Thoracic aorta (tissue), 2 donors: ENCODE results near the gene PYGO2. TPM values are rescaled to one million over a fixed set of nuclear protein-coding genes. Genes with fewer than 3 reads are reported as not detected.

Source experiments
- ATAC-seq: fragments of 150-250 bp; one replicate; pipeline ENCODE4 v1.8.0; 2017; ENCODE audit warnings: low read depth; ENCODE audit not compliant: insufficient number of reproducible peaks, low FRiP score
- DNase-seq: peaks from one replicate; pipeline ENCODE4 v3.0.0-alpha.2; 2020; ENCODE audit warnings: low spot score
- H3K27ac ChIP-seq, 2 donors: fragments of 200-600 bp; sonication (generic); 1 replicate in 1 of 2; 2 replicates in 1 of 2; pipeline ENCODE4 v1.5.1; 2016; ENCODE audit warnings: mild to moderate bottlenecking in 2 of 2, moderate library complexity in 2 of 2
- H3K27me3 ChIP-seq: fragments of 200-600 bp; sonication (generic); replicated peaks from 2 replicates; pipeline ENCODE4 v1.6.0; 2016; ENCODE audit warnings: mild to moderate bottlenecking; ENCODE audit not compliant: insufficient read depth
- H3K36me3 ChIP-seq: fragments of 200-600 bp; sonication (generic); one replicate; pipeline ENCODE4 v1.5.1; 2016
- H3K4me1 ChIP-seq, 2 donors: fragments of 200-600 bp; sonication (generic); 1 replicate in 1 of 2; 2 replicates in 1 of 2; pipeline versions ENCODE4 v1.5.1 to v1.6.0; 2016; ENCODE audit warnings: low read depth in 2 of 2, mild to moderate bottlenecking in 1 of 2; ENCODE audit not compliant: control insufficient read depth in 1 of 2
- H3K4me3 ChIP-seq: fragments of 200-600 bp; sonication (generic); 2 replicates; pipeline ENCODE4 v1.5.1; 2016; ENCODE audit warnings: mild to moderate bottlenecking
- H3K9me3 ChIP-seq: fragments of 200-600 bp; sonication (generic); 2 replicates; pipeline ENCODE4 v1.5.1; 2016
- total RNA-seq, 2 donors: library from RNA; depleted of rRNA; stranded (reverse); fragments of >200 nt; gene quantifications; one replicate each; pipeline versions ENCODE4 v1.1.0 to v1.2.3, GENCODE V29; 2016
- TF ChIP-seq, protein P1 (sequence below): fragments of 200-600 bp; sonication (generic); IDR thresholded peaks from one replicate; pipeline ENCODE4 v1.5.1; 2019; ENCODE audit warnings: antibody characterized with exemption

Gene PYGO2
- total RNA-seq, 2 donors from 2014 or later = 17.8 to 21.4 TPM

DNA sequence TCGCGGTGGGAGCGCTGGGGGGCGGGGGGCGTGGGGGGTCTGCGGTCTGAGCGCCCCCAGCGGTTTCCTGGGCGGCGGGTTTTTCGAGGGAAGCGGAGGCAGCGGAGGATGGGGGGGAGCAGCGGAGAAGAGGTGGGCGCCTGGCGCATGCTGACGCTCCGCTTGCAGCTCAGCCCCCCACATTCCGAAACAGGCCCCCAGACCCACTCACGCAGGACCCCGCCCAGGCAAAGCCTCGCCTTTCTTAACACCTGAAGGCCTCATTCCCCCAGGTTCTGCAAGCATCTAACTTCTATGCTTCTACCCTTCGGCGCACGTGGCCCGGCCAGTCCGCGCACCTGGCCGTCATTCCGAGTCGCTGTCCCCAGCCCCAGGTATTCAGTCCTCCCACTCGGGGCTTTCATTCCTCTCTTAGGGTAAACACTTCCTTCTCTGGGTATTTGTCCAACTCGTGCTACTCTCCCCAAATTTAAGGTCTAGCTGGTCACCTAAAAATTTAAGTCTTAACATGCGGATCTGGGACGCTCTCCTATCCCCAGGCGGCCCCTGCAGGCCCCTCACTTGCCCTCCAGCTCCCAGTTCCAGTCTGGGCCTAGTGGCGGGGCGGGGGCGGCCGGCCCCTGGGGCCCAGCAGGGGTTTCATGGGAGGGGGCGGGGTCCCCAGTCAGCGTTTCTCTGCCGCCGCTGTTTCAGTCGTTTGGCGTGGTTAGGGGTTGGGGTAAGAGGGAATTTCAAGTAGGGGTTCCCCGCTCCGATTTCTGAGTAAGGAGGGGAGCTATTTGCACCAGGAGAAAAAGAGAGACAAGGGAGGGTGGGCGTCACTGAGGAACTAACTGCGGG lies 38.2 kb upstream of the PYGO2 start:
- DNase-seq = no peak
- TF ChIP-seq, protein P1, sequence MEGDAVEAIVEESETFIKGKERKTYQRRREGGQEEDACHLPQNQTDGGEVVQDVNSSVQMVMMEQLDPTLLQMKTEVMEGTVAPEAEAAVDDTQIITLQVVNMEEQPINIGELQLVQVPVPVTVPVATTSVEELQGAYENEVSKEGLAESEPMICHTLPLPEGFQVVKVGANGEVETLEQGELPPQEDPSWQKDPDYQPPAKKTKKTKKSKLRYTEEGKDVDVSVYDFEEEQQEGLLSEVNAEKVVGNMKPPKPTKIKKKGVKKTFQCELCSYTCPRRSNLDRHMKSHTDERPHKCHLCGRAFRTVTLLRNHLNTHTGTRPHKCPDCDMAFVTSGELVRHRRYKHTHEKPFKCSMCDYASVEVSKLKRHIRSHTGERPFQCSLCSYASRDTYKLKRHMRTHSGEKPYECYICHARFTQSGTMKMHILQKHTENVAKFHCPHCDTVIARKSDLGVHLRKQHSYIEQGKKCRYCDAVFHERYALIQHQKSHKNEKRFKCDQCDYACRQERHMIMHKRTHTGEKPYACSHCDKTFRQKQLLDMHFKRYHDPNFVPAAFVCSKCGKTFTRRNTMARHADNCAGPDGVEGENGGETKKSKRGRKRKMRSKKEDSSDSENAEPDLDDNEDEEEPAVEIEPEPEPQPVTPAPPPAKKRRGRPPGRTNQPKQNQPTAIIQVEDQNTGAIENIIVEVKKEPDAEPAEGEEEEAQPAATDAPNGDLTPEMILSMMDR = no peak
- peak overlapping the region; percentile 99 for H3K4me3 ChIP-seq

DNA sequence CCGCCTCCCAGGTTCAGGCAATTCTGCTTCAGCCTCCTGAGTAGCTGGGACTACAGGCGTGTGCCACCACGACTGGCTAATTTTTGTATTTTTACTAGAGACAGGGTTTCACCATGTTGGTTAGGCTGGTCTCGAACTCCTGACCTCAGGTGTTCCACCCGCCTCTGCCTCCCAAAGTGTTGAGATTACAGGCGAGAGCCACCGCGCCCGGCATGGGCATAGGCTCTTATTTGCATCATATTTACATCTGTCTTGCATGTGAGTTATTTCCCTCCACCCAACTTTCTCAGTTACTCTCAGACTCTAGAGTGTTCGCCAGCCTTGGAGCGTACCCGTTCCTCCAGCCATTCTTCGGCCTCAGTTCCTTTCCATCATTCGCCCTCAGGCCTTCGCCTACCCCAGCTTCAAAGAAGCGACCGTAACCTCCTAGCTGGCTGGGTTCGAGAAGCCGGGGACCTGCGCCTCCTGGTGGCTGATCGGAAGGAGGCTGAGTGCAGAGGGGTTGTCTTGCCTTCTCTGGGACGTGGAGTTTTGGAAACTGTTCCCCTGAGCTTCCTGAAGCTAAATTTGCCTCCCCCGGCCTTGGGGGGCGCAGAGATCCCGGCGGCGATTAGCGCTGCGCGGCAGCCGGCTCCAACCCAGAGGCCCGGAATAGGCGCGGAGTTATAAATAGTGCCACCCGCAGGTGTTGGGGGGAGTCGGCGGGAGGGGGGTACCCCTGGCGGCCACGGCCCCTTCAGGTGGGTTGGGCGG lies 37.4 kb upstream of the PYGO2 start:
- Histone ChIP-seq H3K27me3 (no peaks in the 10 kb centered on the region), H3K4me3 (peak overlapping the region; percentile 99), H3K27ac (peak overlapping the region; percentile 86 to 97), H3K4me1 (peaks cover 13 to 17% of the 10 kb centered on the region in 2 donors), H3K9me3 (no peaks in the 10 kb centered on the region), H3K36me3 (no peaks in the 10 kb centered on the region)
- DNase-seq (no peak), ATAC-seq (no peak)
- TF ChIP-seq, protein P1 = peak; percentile 72

More for the DNA sequence above, 38.2 kb upstream of the PYGO2 start:
- peaks cover 20 to 25% of the 10 kb centered on the region in 2 donors for H3K4me1 ChIP-seq
- H3K9me3 ChIP-seq = no peaks in the 10 kb centered on the region
- peak overlapping the region; percentile 86 to 97 for H3K27ac ChIP-seq
- no peak for ATAC-seq
- no peaks in the 10 kb centered on the region for H3K36me3 ChIP-seq
- no peaks in the 10 kb centered on the region for H3K27me3 ChIP-seq

DNA sequence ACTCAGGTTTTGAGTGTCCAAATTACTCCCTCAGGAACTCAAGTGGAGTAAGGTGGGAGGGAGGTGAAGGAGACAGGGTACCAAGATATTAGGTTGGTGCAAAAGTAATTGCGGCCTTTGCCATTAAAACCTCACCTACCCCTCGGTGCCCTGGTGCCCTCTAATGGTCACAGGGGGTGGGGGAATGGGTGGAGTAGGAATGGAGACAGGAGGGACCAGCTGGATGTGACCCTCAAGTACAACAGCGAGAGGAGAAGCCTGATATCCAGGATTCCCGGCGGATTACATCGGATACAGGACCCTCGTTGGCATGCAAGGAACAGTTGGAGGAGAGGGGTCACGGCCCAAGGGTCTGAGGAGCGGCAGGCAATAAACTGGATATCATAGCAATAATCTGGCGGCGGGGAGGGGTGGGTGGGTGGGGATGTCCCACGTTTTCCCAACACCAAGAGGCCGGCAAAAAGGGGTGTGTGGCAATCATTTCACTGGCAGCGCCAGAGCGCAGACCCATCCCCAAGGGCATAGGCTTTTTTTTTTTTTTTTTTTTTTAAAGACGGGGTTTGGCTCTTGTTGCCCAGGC lies 36.7 kb upstream of the PYGO2 start:
- peaks cover 13 to 17% of the 10 kb centered on the region in 2 donors for H3K4me1 ChIP-seq
- no peak for DNase-seq
- H3K27ac ChIP-seq = no peak overlapping the region

DNA sequence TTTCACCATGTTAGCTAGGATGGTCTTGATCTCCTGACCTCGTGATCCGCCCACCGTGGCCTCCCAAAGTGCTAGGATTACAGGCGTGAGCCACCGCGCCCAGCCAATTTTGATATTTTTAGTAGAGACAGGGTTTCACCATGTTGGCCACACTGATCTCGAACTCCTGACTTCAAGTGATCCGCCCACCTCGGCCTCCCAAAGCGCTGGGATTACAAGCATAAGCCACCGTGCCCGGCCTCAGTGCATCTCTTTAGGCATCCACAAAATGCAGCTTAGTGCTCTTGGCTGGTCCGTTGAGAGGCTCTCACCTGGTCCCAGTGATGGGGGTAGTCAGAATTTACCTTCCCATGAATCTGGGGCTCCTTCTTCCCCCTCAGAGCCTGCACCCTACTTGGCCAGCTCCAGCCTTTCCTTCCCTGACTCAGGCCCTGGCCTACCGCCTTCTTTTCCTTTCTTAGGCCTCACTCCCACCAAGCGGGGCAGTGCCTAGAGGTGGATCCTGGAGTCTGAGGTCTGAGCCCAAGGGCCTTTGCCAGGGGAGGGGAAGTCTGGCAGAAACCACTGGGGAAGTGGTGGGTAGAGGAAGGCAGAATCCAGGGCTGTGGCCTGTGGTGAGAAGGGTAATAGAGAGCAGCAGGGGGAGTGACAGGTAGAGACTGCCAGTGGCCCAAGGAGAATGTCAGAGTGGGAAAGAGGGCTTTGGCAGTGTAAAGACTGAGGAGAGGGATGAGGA lies 35.6 kb upstream of the PYGO2 start:
- Histone ChIP-seq H3K27me3 (no peaks in the 10 kb centered on the region), H3K4me1 (peaks cover 13 to 17% of the 10 kb centered on the region in 2 donors), H3K27ac (no peak overlapping the region), H3K9me3 (no peaks in the 10 kb centered on the region), H3K4me3 (no peak overlapping the region), H3K36me3 (no peaks in the 10 kb centered on the region)
- DNase-seq = no peak
- TF ChIP-seq, protein P1 = no peak
- ATAC-seq = no peak

More for the DNA sequence above, 36.7 kb upstream of the PYGO2 start:
- Histone ChIP-seq H3K4me3 (no peak overlapping the region), H3K27me3 (no peaks in the 10 kb centered on the region), H3K9me3 (no peaks in the 10 kb centered on the region), H3K36me3 (no peaks in the 10 kb centered on the region)
- TF ChIP-seq, protein P1 = no peak
- no peak for ATAC-seq
